Fibroblast of skin of abdomen (primary cell): ENCODE results near the gene RASSF6. TPM values are rescaled to one million over a fixed set of nuclear protein-coding genes. Genes with fewer than 3 reads are reported as not detected.
"Not testable (repeated sequence)": the region's sequence is repeated elsewhere in the genome, so short reads cannot be mapped to it uniquely, and the experiment has no call there.

Source experiments
- DNase-seq: peaks from one replicate; pipeline ENCODE4 v3.0.0-alpha.2; 2013
- polyA plus RNA-seq, 2 experiments: library from polyadenylated mRNA; unstranded; fragments of 120-200 nt; gene quantifications; one replicate each; pipeline ENCODE4 v1.2.1, GENCODE V29; 2013; ENCODE audit not compliant: insufficient read length in 2 of 2

The RASSF6 gene
- not detected for polyA plus RNA-seq (2013, experiment 1 of 2; ENCODE audit: insufficient read length)
- not detected for polyA plus RNA-seq (2013, experiment 2 of 2; ENCODE audit: insufficient read length)

GRCh38 chr4:73620115-73620792 lies at the start of gene RASSF6:
Gene RASSF6 (minus strand): TSS chr4:73620436. CDS start chr4:73611795, 8,641 bp downstream.
- DNase-seq: no peak

GRCh38 chr4:73669410-73670183 lies 49.4 kb upstream of the RASSF6 start:
- DNase-seq: peak; percentile 34

GRCh38 chr4:73668782-73669201 lies 48.6 kb upstream of the RASSF6 start:
- peak; percentile 57 for DNase-seq

GRCh38 chr4:73665924-73666323 lies 45.7 kb upstream of the RASSF6 start:
- not testable (repeated sequence) for DNase-seq

- peak; percentile 27 for DNase-seq
These were observed 44.2 kb upstream of the RASSF6 start for GRCh38 chr4:73664470-73664869.

- no peak for DNase-seq
These were observed 43.3 kb upstream of the RASSF6 start for GRCh38 chr4:73663576-73663975.

- peak; percentile 71 for DNase-seq
These were observed 42.7 kb upstream of the RASSF6 start for GRCh38 chr4:73662709-73663546.

GRCh38 chr4:73661646-73662119 lies 41.4 kb upstream of the RASSF6 start:
- peak; percentile 98 for DNase-seq

GRCh38 chr4:73660808-73661207 lies 40.6 kb upstream of the RASSF6 start:
- no peak for DNase-seq

- DNase-seq: peak; percentile 61
These were observed 33.5 kb upstream of the RASSF6 start for GRCh38 chr4:73653695-73654106.

- DNase-seq: no peak
These were observed 30.0 kb upstream of the RASSF6 start for GRCh38 chr4:73650250-73650649.

- DNase-seq: no peak
These were observed 28.2 kb upstream of the RASSF6 start for GRCh38 chr4:73648478-73648877.

- DNase-seq: no peak
These were observed 25.9 kb upstream of the RASSF6 start for GRCh38 chr4:73646117-73646516.

- DNase-seq: no peak
These were observed 11.5 kb upstream of the RASSF6 start for GRCh38 chr4:73631565-73632226.

- DNase-seq: not testable (repeated sequence)
These were observed 8.6 kb upstream of the RASSF6 start for GRCh38 chr4:73628834-73629233.

- DNase-seq: no peak
These were observed 1.1 kb upstream of the RASSF6 start for GRCh38 chr4:73621357-73621756.

- DNase-seq: no peak
These were observed 890 bp downstream of the RASSF6 start for GRCh38 chr4:73619346-73619745.

- no peak for DNase-seq
These were observed 3.0 kb downstream of the RASSF6 start for GRCh38 chr4:73617256-73617655.

- DNase-seq: no peak
These were observed 4.6 kb downstream of the RASSF6 start for GRCh38 chr4:73615613-73616012.

GRCh38 chr4:73614311-73614867 lies 5.8 kb downstream of the RASSF6 start:
- no peak for DNase-seq

- no peak for DNase-seq
These were observed 7.1 kb downstream of the RASSF6 start for GRCh38 chr4:73613130-73613529.

- no peak for DNase-seq
These were observed 8.2 kb downstream of the RASSF6 start for GRCh38 chr4:73612032-73612431.
